DOHH2 (cell line): ENCODE data around the gene SLMAP.

ENCODE experiments used
- CTCF ChIP-seq: fragments of 200-600 bp; sonication (generic); IDR thresholded peaks from one replicate; pipeline ENCODE4 v1.5.1; 2014; ENCODE audit warnings: antibody characterized with exemption, mild to moderate bottlenecking, low read depth, low read length; ENCODE audit not compliant: poor library complexity, severe bottlenecking
- EZH2phosphoT487 ChIP-seq: fragments of 200-600 bp; sonication (generic); IDR thresholded peaks from 2 replicates; pipeline ENCODE4 v1.6.1; 2017; ENCODE audit warnings: borderline replicate concordance, mild to moderate bottlenecking, antibody characterized with exemption, low read length, moderate library complexity, mixed read lengths

GRCh38 chr3:57796261-57796660 lies 40.2 kb downstream of the SLMAP start:
- no peak for TF ChIP-seq CTCF
- no peak for TF ChIP-seq EZH2phosphoT487
